ENCODE data around the gene MDN1. TPM values are rescaled to one million over a fixed set of nuclear protein-coding genes. Genes with fewer than 3 reads are reported as not detected.

MDN1 gene
- total RNA-seq, 2 donors from 2014 or later: 85.4 to 145 TPM

GRCh38 chr6:89678531-89678930, 141.1 kb downstream of the MDN1 start:
- H3K27ac ChIP-seq (ENCODE audit: low read depth, low read length): no peak overlapping the region
- peaks cover 92% of the 10 kb centered on the region for H3K36me3 ChIP-seq (ENCODE audit: control insufficient read depth, insufficient read depth, low read length)
- H3K4me1 ChIP-seq (ENCODE audit: control insufficient read depth, insufficient read depth, low read length): no peaks in the 10 kb centered on the region
- WGBS, 2 experiments (ENCODE audit: insufficient coverage in 1 of 2, insufficient read length in 1 of 2): 60% methylated on average over 3 of the region's 3 CpGs; no CpG with 5 or more reads in 1 of the 2 experiments
- no peak overlapping the region for H3K4me3 Mint-ChIP-seq
- no peak overlapping the region for H3K4me3 ChIP-seq (ENCODE audit: low read length)
- H3K27me3 ChIP-seq (ENCODE audit: control insufficient read depth, insufficient read depth, low read length, poor library complexity, severe bottlenecking): no peaks in the 10 kb centered on the region
- H3K9me3 Mint-ChIP-seq: no peaks in the 10 kb centered on the region
- H3K27me3 Mint-ChIP-seq (ENCODE audit: insufficient read depth): no peaks in the 10 kb centered on the region
- H3K27ac Mint-ChIP-seq: peak overlapping the region; percentile 88
- TF ChIP-seq CTCF (conservative IDR thresholded peaks at IDR 0.05): no peak
- H3K9me3 ChIP-seq (ENCODE audit: control insufficient read depth, low read length): no peaks in the 10 kb centered on the region
- H3K9ac ChIP-seq (ENCODE audit: extremely low read depth, low read length, poor library complexity, severe bottlenecking): no peak overlapping the region
- H3K36me3 Mint-ChIP-seq (ENCODE audit: low read depth): peaks cover 88% of the 10 kb centered on the region
- H3K4me1 Mint-ChIP-seq: peaks cover 18% of the 10 kb centered on the region
- peak; percentile 72 for DNase-seq

GRCh38 chr6:89675949-89676748, 143.4 kb downstream of the MDN1 start:
- WGBS, 2 experiments (ENCODE audit: insufficient coverage in 1 of 2, insufficient read length in 1 of 2): 92 to 94% methylated on average over 7 of the region's 7 CpGs
- H3K4me3 Mint-ChIP-seq: no peak overlapping the region
- Histone ChIP-seq H3K9ac (ENCODE audit: extremely low read depth, low read length, poor library complexity, severe bottlenecking) (no peak overlapping the region), H3K4me1 (ENCODE audit: control insufficient read depth, insufficient read depth, low read length) (no peaks in the 10 kb centered on the region), H3K36me3 (ENCODE audit: control insufficient read depth, insufficient read depth, low read length) (peaks cover 94% of the 10 kb centered on the region), H3K27me3 (ENCODE audit: control insufficient read depth, insufficient read depth, low read length, poor library complexity, severe bottlenecking) (no peaks in the 10 kb centered on the region), H3K4me3 (ENCODE audit: low read length) (no peak overlapping the region), H3K27ac (ENCODE audit: low read depth, low read length) (no peak overlapping the region), H3K9me3 (ENCODE audit: control insufficient read depth, low read length) (no peaks in the 10 kb centered on the region)
- peaks cover 89% of the 10 kb centered on the region for H3K36me3 Mint-ChIP-seq (ENCODE audit: low read depth)
- peaks cover 18% of the 10 kb centered on the region for H3K4me1 Mint-ChIP-seq
- no peak for DNase-seq
- H3K27ac Mint-ChIP-seq: peak overlapping the region; percentile 44
- no peaks in the 10 kb centered on the region for H3K27me3 Mint-ChIP-seq (ENCODE audit: insufficient read depth)
- no peaks in the 10 kb centered on the region for H3K9me3 Mint-ChIP-seq
- TF ChIP-seq CTCF (conservative IDR thresholded peaks at IDR 0.05): no peak

GRCh38 chr6:89670935-89671565, 148.5 kb downstream of the MDN1 start:
- no peak for TF ChIP-seq CTCF (conservative IDR thresholded peaks at IDR 0.05)
- H3K27me3 Mint-ChIP-seq (ENCODE audit: insufficient read depth): no peaks in the 10 kb centered on the region
- H3K36me3 ChIP-seq (ENCODE audit: control insufficient read depth, insufficient read depth, low read length): peaks cover 93% of the 10 kb centered on the region
- 96 to 100% methylated on average over 4 to 7 of the region's 7 CpGs for WGBS, 2 experiments (ENCODE audit: insufficient coverage in 1 of 2, insufficient read length in 1 of 2)
- H3K9ac ChIP-seq (ENCODE audit: extremely low read depth, low read length, poor library complexity, severe bottlenecking): no peak overlapping the region
- DNase-seq: no peak
- H3K4me3 ChIP-seq (ENCODE audit: low read length): no peak overlapping the region
- H3K9me3 ChIP-seq (ENCODE audit: control insufficient read depth, low read length): no peaks in the 10 kb centered on the region
- no peaks in the 10 kb centered on the region for H3K27me3 ChIP-seq (ENCODE audit: control insufficient read depth, insufficient read depth, low read length, poor library complexity, severe bottlenecking)
- peaks cover 24% of the 10 kb centered on the region for H3K4me1 Mint-ChIP-seq
- H3K27ac ChIP-seq (ENCODE audit: low read depth, low read length): peak overlapping the region; percentile 14
- peaks cover 5% of the 10 kb centered on the region for H3K4me1 ChIP-seq (ENCODE audit: control insufficient read depth, insufficient read depth, low read length)
- peaks cover 84% of the 10 kb centered on the region for H3K36me3 Mint-ChIP-seq (ENCODE audit: low read depth)
- H3K4me3 Mint-ChIP-seq: no peak overlapping the region
- no peaks in the 10 kb centered on the region for H3K9me3 Mint-ChIP-seq
- H3K27ac Mint-ChIP-seq: peak overlapping the region; percentile 84
